ENCODE data around the gene ZNF383. TPM values are rescaled to one million over a fixed set of nuclear protein-coding genes. Genes with fewer than 3 reads are reported as not detected.
"Not testable (repeated sequence)": the region's sequence is repeated elsewhere in the genome, so short reads cannot be mapped to it uniquely, and the experiment has no call there.

The ZNF383 gene
- total RNA-seq, 1 experiment from 2014 or later = 8.4 TPM

- H3K27ac Mint-ChIP-seq (ENCODE audit: unreplicated experiment); H3K9me3 Mint-ChIP-seq (ENCODE audit: low read depth, unreplicated experiment); H3K4me3 Mint-ChIP-seq (ENCODE audit: low read depth, unreplicated experiment); CTCF ChIA-PET; BruUV-seq (replicated peaks); DNase-seq; H3K36me3 Mint-ChIP-seq (ENCODE audit: insufficient read depth, unreplicated experiment); H3K27me3 Mint-ChIP-seq (ENCODE audit: unreplicated experiment); intact Hi-C loops (cut with micrococcal nuclease; ENCODE audit: unreplicated experiment); H3K4me1 Mint-ChIP-seq (ENCODE audit: low read depth, unreplicated experiment): not testable (repeated sequence)
These were observed 62.6 kb downstream of the ZNF383 start for GRCh38 chr19:37280656-37281055.

- intact Hi-C loops (cut with micrococcal nuclease; ENCODE audit: unreplicated experiment); BruUV-seq (replicated peaks); H3K27ac Mint-ChIP-seq (ENCODE audit: unreplicated experiment); H3K27me3 Mint-ChIP-seq (ENCODE audit: unreplicated experiment); H3K36me3 Mint-ChIP-seq (ENCODE audit: insufficient read depth, unreplicated experiment); CTCF ChIA-PET; H3K9me3 Mint-ChIP-seq (ENCODE audit: low read depth, unreplicated experiment); H3K4me3 Mint-ChIP-seq (ENCODE audit: low read depth, unreplicated experiment); H3K4me1 Mint-ChIP-seq (ENCODE audit: low read depth, unreplicated experiment); DNase-seq: not testable (repeated sequence)
These were observed 66.0 kb downstream of the ZNF383 start for GRCh38 chr19:37284020-37284419.

GRCh38 chr19:37289229-37289628 lies 71.2 kb downstream of the ZNF383 start:
- CTCF ChIA-PET; H3K4me1 Mint-ChIP-seq (ENCODE audit: low read depth, unreplicated experiment); H3K27me3 Mint-ChIP-seq (ENCODE audit: unreplicated experiment); H3K36me3 Mint-ChIP-seq (ENCODE audit: insufficient read depth, unreplicated experiment); H3K4me3 Mint-ChIP-seq (ENCODE audit: low read depth, unreplicated experiment); H3K27ac Mint-ChIP-seq (ENCODE audit: unreplicated experiment); DNase-seq; BruUV-seq (replicated peaks); H3K9me3 Mint-ChIP-seq (ENCODE audit: low read depth, unreplicated experiment); intact Hi-C loops (cut with micrococcal nuclease; ENCODE audit: unreplicated experiment): not testable (repeated sequence)

- DNase-seq = peak; percentile 51
- H3K4me3 Mint-ChIP-seq (ENCODE audit: low read depth, unreplicated experiment); H3K36me3 Mint-ChIP-seq (ENCODE audit: insufficient read depth, unreplicated experiment); H3K4me1 Mint-ChIP-seq (ENCODE audit: low read depth, unreplicated experiment); intact Hi-C loops (cut with micrococcal nuclease; ENCODE audit: unreplicated experiment); H3K27me3 Mint-ChIP-seq (ENCODE audit: unreplicated experiment); BruUV-seq (replicated peaks); CTCF ChIA-PET; H3K27ac Mint-ChIP-seq (ENCODE audit: unreplicated experiment); H3K9me3 Mint-ChIP-seq (ENCODE audit: low read depth, unreplicated experiment): not testable (repeated sequence)
These were observed 75.3 kb downstream of the ZNF383 start for GRCh38 chr19:37292998-37293939.

GRCh38 chr19:37294246-37294645 lies 76.2 kb downstream of the ZNF383 start:
- peak; percentile 52 for DNase-seq
- H3K36me3 Mint-ChIP-seq (ENCODE audit: insufficient read depth, unreplicated experiment); CTCF ChIA-PET; H3K4me1 Mint-ChIP-seq (ENCODE audit: low read depth, unreplicated experiment); intact Hi-C loops (cut with micrococcal nuclease; ENCODE audit: unreplicated experiment); H3K27ac Mint-ChIP-seq (ENCODE audit: unreplicated experiment); H3K9me3 Mint-ChIP-seq (ENCODE audit: low read depth, unreplicated experiment); H3K27me3 Mint-ChIP-seq (ENCODE audit: unreplicated experiment); BruUV-seq (replicated peaks); H3K4me3 Mint-ChIP-seq (ENCODE audit: low read depth, unreplicated experiment): not testable (repeated sequence)

Other genes with a start within 250 kb of the ZNF383 start
- 8.7 and 14.6 TPM in 2 replicates for gene ZNF420, start 139.8 kb upstream of the ZNF383 start, total RNA-seq (2022)
- gene ZNF585A, start 45.5 kb upstream of the ZNF383 start, total RNA-seq (2022) = 7.5 and 12.6 TPM in 2 replicates
- gene ZNF585B, start 7.7 kb upstream of the ZNF383 start, total RNA-seq (2022) = 14.0 and 14.8 TPM in 2 replicates
- gene ZNF527, start 152.9 kb downstream of the ZNF383 start, total RNA-seq (2022) = 5.6 and 6.3 TPM in 2 replicates
- 2.8 and 3.8 TPM in 2 replicates for gene ZNF569, start 249.2 kb downstream of the ZNF383 start, total RNA-seq (2022)

All from Calu3 (cell line).